Aorta (tissue), 5 donors: Measurements from ENCODE around the gene TMEM245. TPM values are rescaled to one million over a fixed set of nuclear protein-coding genes. Genes with fewer than 3 reads are reported as not detected.

ENCODE experiments used
- ATAC-seq: fragments of 200-7000 bp; cut with Tn5 transposase; one replicate; pipeline ENCODE4 v1.9.1; 2022; ENCODE audit warnings: moderate library complexity; ENCODE audit not compliant: low FRiP score
- DNase-seq, 2 donors: peaks; one replicate each; pipeline ENCODE4 v3.0.0-alpha.2; 2020
- H3K27ac ChIP-seq, 2 donors: one replicate each; pipeline ENCODE4 v1.5.1; 2013; ENCODE audit warnings: low read length in 2 of 2, mild to moderate bottlenecking in 2 of 2, moderate library complexity in 2 of 2, control low read depth in 1 of 2, inconsistent platforms in 1 of 2, low read depth in 1 of 2
- H3K27me3 ChIP-seq, 2 donors: one replicate each; pipeline ENCODE4 v1.6.1; 2013; ENCODE audit warnings: control low read depth in 1 of 2, low read length in 1 of 2, mild to moderate bottlenecking in 1 of 2, moderate library complexity in 1 of 2; ENCODE audit not compliant: insufficient read depth in 2 of 2, control insufficient read depth in 1 of 2
- H3K36me3 ChIP-seq, 2 donors: one replicate each; pipeline ENCODE4 v1.6.1; 2013; ENCODE audit warnings: control low read depth in 1 of 2, low read length in 1 of 2, mild to moderate bottlenecking in 1 of 2; ENCODE audit not compliant: insufficient read depth in 2 of 2, control insufficient read depth in 1 of 2
- H3K4me1 ChIP-seq, 2 donors: one replicate each; pipeline ENCODE4 v1.6.1; 2013; ENCODE audit warnings: low read length in 2 of 2, control low read depth in 1 of 2, mild to moderate bottlenecking in 1 of 2, moderate library complexity in 1 of 2; ENCODE audit not compliant: insufficient read depth in 2 of 2, control insufficient read depth in 1 of 2
- H3K4me3 ChIP-seq, 2 donors: one replicate each; pipeline ENCODE4 v1.5.1; 2013; ENCODE audit warnings: low read length in 2 of 2, control low read depth in 1 of 2, mild to moderate bottlenecking in 1 of 2
- H3K9me3 ChIP-seq: one replicate; pipeline ENCODE4 v1.6.1; 2013; ENCODE audit warnings: mild to moderate bottlenecking, low read length; ENCODE audit not compliant: control insufficient read depth
- WGBS, 2 donors: extraction: QIAGEN DNeasy Blood & Tissue Kit; methylation state at CpG; one replicate each; pipeline ENCODE4 v1.1.7; 2013; 5-methylcytosine and 5-hydroxymethylcytosine counted together
- intact Hi-C, 2 donors: fragments of 100-400 bp; cut with DNase I; formaldehyde crosslinking; loops; one replicate each; pipeline versions ENCODE4 v1.14.2 to v1.15.0; 2022
- polyA plus RNA-seq, 2 donors: library from polyadenylated mRNA; stranded (reverse); fragments of 200-250 nt; gene quantifications; one replicate each; pipeline ENCODE4 v1.2.3, GENCODE V29; 2013
- total RNA-seq, 2 donors: library from RNA; stranded (reverse); fragmentation: NEBNext Ultra II Directional; extraction: Animal tissue kit (Norgen Biotek cat#: 25700); gene quantifications; one replicate each; pipeline ENCODE4 v1.2.1, GENCODE V29; 2021
- donor health status: healthy with polysubstance abuse.
- donor health status: Bipolar disorder and iron deficiency.
- donor health status: DM: no; HTN: no; CAD: no.
- donor health status: DM: no; HTN: no; CAD: no.
- donor health status: DM: yes; HTN: yes; CAD: no.

TMEM245 gene
- total and polyA plus RNA-seq, 4 donors = 10.1 to 60.1 (median 36.4) TPM

- Histone ChIP-seq H3K9me3 (peaks cover 3% of the 10 kb centered on the region), H3K4me3 (no peak overlapping the region), H3K36me3 (no peaks in the 10 kb centered on the region), H3K27me3 (no peaks in the 10 kb centered on the region), H3K27ac (no peak overlapping the region), H3K4me1 (no peaks in the 10 kb centered on the region)
- WGBS, 2 donors = 82 to 93% methylated on average over 3 of the region's 3 CpGs
- DNase-seq (no peak), ATAC-seq (no peak)
- intact Hi-C loops = no loop called here
Measured at GRCh38 chr9:109161471-109161870, 41.7 kb upstream of the TMEM245 start.

GRCh38 chr9:109159583-109159982 lies 39.8 kb upstream of the TMEM245 start:
- intact Hi-C loops = no loop called here
- Histone ChIP-seq H3K4me1 (no peaks in the 10 kb centered on the region), H3K36me3 (no peaks in the 10 kb centered on the region), H3K27me3 (no peaks in the 10 kb centered on the region), H3K9me3 (no peaks in the 10 kb centered on the region), H3K4me3 (no peak overlapping the region), H3K27ac (no peak overlapping the region)
- no peak for ATAC-seq
- DNase-seq = no peak
- 91 to 94% methylated on average over 4 of the region's 4 CpGs for WGBS, 2 donors

GRCh38 chr9:109158651-109159050 lies 38.9 kb upstream of the TMEM245 start:
- peaks cover 2% of the 10 kb centered on the region for H3K9me3 ChIP-seq

GRCh38 chr9:109156708-109157107 lies 37.0 kb upstream of the TMEM245 start:
- 79 to 83% methylated on average over 8 of the region's 8 CpGs for WGBS, 2 donors
- intact Hi-C loops = no loop called here
- no peak for DNase-seq

More at GRCh38 chr9:109158651-109159050, 38.9 kb upstream of the TMEM245 start:
- no peak for DNase-seq
- intact Hi-C loops = no loop called here
- H3K4me1 ChIP-seq = no peaks in the 10 kb centered on the region
- H3K36me3 ChIP-seq = no peaks in the 10 kb centered on the region
- no peak for ATAC-seq
- H3K27ac ChIP-seq = no peak overlapping the region
- no peak overlapping the region for H3K4me3 ChIP-seq
- H3K27me3 ChIP-seq = no peaks in the 10 kb centered on the region

GRCh38 chr9:109150925-109151545 lies 31.3 kb upstream of the TMEM245 start:
- Histone ChIP-seq H3K9me3 (peaks cover 3% of the 10 kb centered on the region), H3K4me1 (no peaks in the 10 kb centered on the region), H3K27ac (no peak overlapping the region), H3K4me3 (no peak overlapping the region), H3K36me3 (no peaks in the 10 kb centered on the region), H3K27me3 (no peaks in the 10 kb centered on the region)
- ATAC-seq = no peak
- WGBS, 2 donors = 93 to 94% methylated on average over 3 of the region's 3 CpGs
- intact Hi-C loops = no loop called here
- DNase-seq = no peak

More at GRCh38 chr9:109156708-109157107, 37.0 kb upstream of the TMEM245 start:
- peaks cover 3% of the 10 kb centered on the region for H3K9me3 ChIP-seq
- H3K4me3 ChIP-seq = no peak overlapping the region
- H3K4me1 ChIP-seq = no peaks in the 10 kb centered on the region
- H3K27ac ChIP-seq = no peak overlapping the region
- ATAC-seq = no peak
- H3K36me3 ChIP-seq = no peaks in the 10 kb centered on the region
- no peaks in the 10 kb centered on the region for H3K27me3 ChIP-seq

GRCh38 chr9:109149722-109150121 lies 30.0 kb upstream of the TMEM245 start:
- H3K4me1 ChIP-seq = no peaks in the 10 kb centered on the region
- H3K36me3 ChIP-seq = no peaks in the 10 kb centered on the region
- peaks cover 3% of the 10 kb centered on the region for H3K9me3 ChIP-seq
- no peak overlapping the region for H3K27ac ChIP-seq
- 86 to 90% methylated on average over 4 of the region's 4 CpGs for WGBS, 2 donors
- no peak for ATAC-seq
- no peaks in the 10 kb centered on the region for H3K27me3 ChIP-seq
- intact Hi-C loops = no loop called here
- no peak for DNase-seq
- H3K4me3 ChIP-seq = no peak overlapping the region

- H3K9me3 ChIP-seq = peaks cover 3% of the 10 kb centered on the region
- no peak overlapping the region for H3K27ac ChIP-seq
- ATAC-seq (no peak), DNase-seq (no peak)
- intact Hi-C loops = no loop called here
- 92% methylated on average over 5 of the region's 5 CpGs for WGBS, 2 donors
- no peaks in the 10 kb centered on the region for H3K36me3 ChIP-seq
- no peaks in the 10 kb centered on the region for H3K4me1 ChIP-seq
- H3K4me3 ChIP-seq = no peak overlapping the region
- H3K27me3 ChIP-seq = no peaks in the 10 kb centered on the region
Measured at GRCh38 chr9:109149089-109149488, 29.3 kb upstream of the TMEM245 start.

- no peak overlapping the region for H3K27ac ChIP-seq
- no peaks in the 10 kb centered on the region for H3K4me1 ChIP-seq
- H3K27me3 ChIP-seq = no peaks in the 10 kb centered on the region
- no peaks in the 10 kb centered on the region for H3K9me3 ChIP-seq
- no peaks in the 10 kb centered on the region for H3K36me3 ChIP-seq
- intact Hi-C loops = no loop called here
- DNase-seq (no peak), ATAC-seq (no peak)
- no peak overlapping the region for H3K4me3 ChIP-seq
- WGBS, 2 donors = 85 to 87% methylated on average over 6 of the region's 6 CpGs
Measured at GRCh38 chr9:109145051-109145450, 25.3 kb upstream of the TMEM245 start.

GRCh38 chr9:109143881-109144562 lies 24.3 kb upstream of the TMEM245 start:
- H3K4me3 ChIP-seq = no peak overlapping the region
- intact Hi-C loops = no loop called here
- no peaks in the 10 kb centered on the region for H3K4me1 ChIP-seq
- DNase-seq (no peak), ATAC-seq (no peak)
- H3K27me3 ChIP-seq = no peaks in the 10 kb centered on the region
- H3K36me3 ChIP-seq = no peaks in the 10 kb centered on the region
- H3K9me3 ChIP-seq = no peaks in the 10 kb centered on the region
- WGBS, 2 donors = 78 to 84% methylated on average over 5 of the region's 5 CpGs
- no peak overlapping the region for H3K27ac ChIP-seq
